Fibroblast of villous mesenchyme (primary cell): ENCODE data around the gene THSD7B. TPM values are rescaled to one million over a fixed set of nuclear protein-coding genes. Genes with fewer than 3 reads are reported as not detected.

ENCODE experiments used
- DNase-seq: peaks from one replicate; pipeline ENCODE4 v3.0.0-alpha.2; 2010; ENCODE audit warnings: low read depth
- H3K4me3 ChIP-seq: 2 replicates; pipeline ENCODE4 v1.5.1; 2011; ENCODE audit warnings: low read depth, mild to moderate bottlenecking, low read length
- CTCF ChIP-seq: IDR thresholded peaks from 2 replicates; pipeline ENCODE4 v1.5.1; 2012; ENCODE audit warnings: low read depth, mild to moderate bottlenecking, low read length; ENCODE audit not compliant: insufficient read depth
- total RNA-seq: library from RNA; depleted of rRNA; stranded (reverse); fragments of >200 nt; gene quantifications from 2 replicates; pipeline ENCODE4 v1.2.3, GENCODE V29; 2012

Gene THSD7B
- total RNA-seq, 1 donor: 1.3 TPM

GRCh38 chr2:136894007-136894634, 128.8 kb downstream of the THSD7B start:
- H3K4me3 ChIP-seq: no peak overlapping the region
- TF ChIP-seq CTCF: no peak
- no peak for DNase-seq

- TF ChIP-seq CTCF: no peak
- no peak for DNase-seq
- no peak overlapping the region for H3K4me3 ChIP-seq
Measured at GRCh38 chr2:136901732-136902131, 136.4 kb downstream of the THSD7B start.

GRCh38 chr2:136905779-136906178, 140.4 kb downstream of the THSD7B start:
- no peak overlapping the region for H3K4me3 ChIP-seq
- no peak for TF ChIP-seq CTCF
- DNase-seq: no peak

- H3K4me3 ChIP-seq: no peak overlapping the region
- no peak for TF ChIP-seq CTCF
- DNase-seq: no peak
Measured at GRCh38 chr2:136909777-136910176, 144.4 kb downstream of the THSD7B start.

- DNase-seq: no peak
- no peak overlapping the region for H3K4me3 ChIP-seq
- TF ChIP-seq CTCF: no peak
Measured at GRCh38 chr2:136916131-136916530, 150.8 kb downstream of the THSD7B start.

- no peak for TF ChIP-seq CTCF
- DNase-seq: no peak
- H3K4me3 ChIP-seq: no peak overlapping the region
Measured at GRCh38 chr2:136917411-136917881, 152.1 kb downstream of the THSD7B start.

- DNase-seq: no peak
- H3K4me3 ChIP-seq: no peak overlapping the region
- TF ChIP-seq CTCF: no peak
Measured at GRCh38 chr2:136919682-136920081, 154.3 kb downstream of the THSD7B start.
